ENCODE measurements around the gene RPH3AL.
"Not testable (repeated sequence)": the region's sequence is repeated elsewhere in the genome, so short reads cannot be mapped to it uniquely, and the experiment has no call there.

Gene RPH3AL

GRCh38 chr17:315399-315798 lies 37.2 kb downstream of the RPH3AL start:
- not testable (repeated sequence) for DNase-seq

- not testable (repeated sequence) for DNase-seq
These were observed 38.0 kb downstream of the RPH3AL start for GRCh38 chr17:314614-314944.

- no peak for DNase-seq
These were observed 38.5 kb downstream of the RPH3AL start for GRCh38 chr17:313911-314613.

- DNase-seq = no peak
These were observed 39.4 kb downstream of the RPH3AL start for GRCh38 chr17:313231-313630.

DNA sequence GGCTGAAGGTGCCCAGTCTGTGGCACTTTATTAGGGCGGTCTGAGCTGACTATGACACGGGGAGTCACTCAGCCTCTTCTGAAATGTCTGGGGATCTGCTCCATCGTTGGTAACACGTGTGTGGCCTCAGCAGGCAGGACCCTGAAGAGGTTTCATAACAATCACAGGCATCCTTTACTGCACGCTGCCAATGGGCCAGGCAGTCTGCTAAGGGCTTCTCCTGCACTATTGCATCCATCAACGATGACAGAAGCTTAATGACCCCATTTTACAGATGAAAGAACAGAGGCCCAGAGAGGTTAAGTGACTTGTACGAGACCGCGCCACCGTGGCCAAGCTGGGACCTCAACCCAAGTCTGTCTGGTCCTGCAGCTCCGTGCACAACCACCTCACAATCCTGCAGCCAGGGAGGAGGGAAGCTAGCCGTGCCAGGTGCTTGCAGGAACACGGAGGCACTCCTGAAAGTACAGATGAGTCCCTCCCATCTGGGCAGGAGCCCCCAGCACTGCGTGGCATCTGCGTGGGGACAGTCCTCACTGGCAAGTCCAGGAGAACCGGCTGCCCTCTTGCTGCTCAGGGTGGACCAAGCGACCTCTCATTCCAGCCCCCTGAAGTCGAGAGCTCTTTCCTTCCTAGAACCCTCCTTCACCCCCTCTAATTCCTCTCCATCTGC lies 40.0 kb downstream of the RPH3AL start:
- DNase-seq = no peak

GRCh38 chr17:311119-311782 lies 41.4 kb downstream of the RPH3AL start:
- DNase-seq = no peak

GRCh38 chr17:310111-311010 lies 42.2 kb downstream of the RPH3AL start:
- DNase-seq = no peak

DNA sequence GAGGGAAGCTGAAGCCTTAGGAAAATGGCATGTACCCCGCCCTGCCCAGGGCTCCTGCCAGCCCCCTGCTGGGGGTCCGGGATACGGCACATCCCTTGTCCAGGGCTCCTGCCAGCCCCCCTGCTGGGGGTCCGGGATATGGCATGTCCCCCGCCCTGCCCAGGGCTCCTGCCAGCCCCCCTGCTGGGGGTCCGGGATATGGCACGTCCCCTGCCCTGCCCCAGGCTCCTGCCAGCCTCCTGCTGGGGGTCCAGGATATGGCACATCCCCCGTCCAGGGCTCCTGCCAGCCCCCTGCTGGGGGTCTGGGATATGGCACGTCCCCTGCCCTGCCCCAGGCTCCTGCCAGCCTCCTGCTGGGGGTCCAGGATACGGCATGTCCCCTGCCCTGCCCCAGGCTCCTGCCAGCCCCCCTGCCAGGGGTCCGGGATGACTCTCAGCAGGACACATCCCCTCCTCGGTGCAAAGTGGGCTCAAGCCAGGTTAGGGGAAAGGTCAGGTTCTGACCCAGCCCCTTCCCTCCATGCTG lies 43.2 kb downstream of the RPH3AL start:
- no peak for DNase-seq

DNA sequence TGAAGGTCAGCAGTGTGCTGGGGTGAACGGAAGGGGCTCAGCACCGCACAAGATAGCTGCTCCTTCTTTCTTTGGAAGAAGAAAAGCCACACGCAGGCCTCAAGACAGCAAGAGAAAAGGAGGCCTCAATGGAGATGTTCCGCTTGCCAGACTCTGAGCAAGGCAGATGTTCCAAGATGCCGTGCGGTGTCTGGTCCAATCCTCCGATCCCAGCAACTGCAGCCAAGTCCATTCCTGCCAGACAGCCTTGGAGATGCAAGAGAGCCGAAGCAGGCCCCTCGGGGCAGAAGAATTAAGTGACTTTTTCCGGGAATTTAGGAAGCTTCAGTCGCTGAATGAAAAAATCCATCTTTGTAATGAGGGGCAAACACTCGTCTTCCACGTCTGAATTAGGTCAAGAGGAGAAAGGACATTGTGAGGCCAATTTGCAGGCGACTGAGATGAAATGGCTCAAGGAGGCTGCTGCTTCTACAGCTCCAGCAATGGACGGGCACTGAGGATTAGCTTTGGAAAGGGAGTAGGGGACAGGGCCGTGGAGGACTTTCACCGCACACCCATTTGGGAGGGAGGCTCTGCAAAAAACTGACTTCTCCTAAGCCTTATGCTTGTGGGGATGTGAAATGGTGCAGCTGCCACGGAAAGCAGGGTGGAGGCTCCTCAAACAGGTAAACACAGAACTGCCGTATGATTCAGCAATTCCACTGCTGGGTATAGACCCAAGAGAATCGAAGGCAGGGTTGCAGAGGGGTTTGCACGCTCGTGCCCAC lies 44.7 kb downstream of the RPH3AL start:
- DNase-seq = no peak

GRCh38 chr17:307295-307691 lies 45.3 kb downstream of the RPH3AL start:
- no peak for DNase-seq

DNA sequence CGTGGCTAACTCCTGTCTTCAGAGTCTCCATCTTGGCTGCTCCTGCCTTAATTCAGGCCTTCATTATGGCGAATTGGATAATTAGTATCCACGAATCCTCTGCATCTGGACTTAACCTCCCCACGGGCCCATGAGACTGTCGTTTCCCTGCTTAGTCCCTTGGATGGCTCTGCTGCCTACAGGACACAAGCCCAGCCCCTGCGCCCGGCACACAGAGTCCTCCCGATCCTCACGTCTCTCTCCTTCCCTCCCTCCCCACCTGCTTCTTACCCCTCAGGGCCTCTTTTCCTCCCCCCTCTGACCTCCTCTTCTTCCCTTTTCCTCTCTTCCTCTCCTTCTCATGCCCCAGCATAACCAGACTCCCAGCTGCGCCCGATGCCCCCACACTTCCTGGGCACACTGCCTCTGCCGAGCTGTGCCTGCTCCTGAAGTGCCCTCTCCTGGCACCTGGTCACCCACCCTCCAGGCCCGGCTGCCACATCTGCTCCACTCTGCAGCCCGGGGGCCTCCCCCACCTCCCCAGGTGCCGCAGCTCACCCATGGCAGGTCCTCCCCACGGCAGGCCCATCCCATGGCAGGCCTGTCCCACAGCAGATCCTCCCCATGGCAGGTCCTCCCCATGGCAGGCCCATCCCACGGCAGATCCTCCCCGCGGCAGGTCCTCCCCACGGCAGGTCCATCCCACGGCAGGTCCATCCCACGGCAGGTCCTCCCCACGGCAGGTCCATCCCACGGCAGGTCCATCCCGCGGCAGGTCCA lies 45.9 kb downstream of the RPH3AL start:
- no peak for DNase-seq

DNA sequence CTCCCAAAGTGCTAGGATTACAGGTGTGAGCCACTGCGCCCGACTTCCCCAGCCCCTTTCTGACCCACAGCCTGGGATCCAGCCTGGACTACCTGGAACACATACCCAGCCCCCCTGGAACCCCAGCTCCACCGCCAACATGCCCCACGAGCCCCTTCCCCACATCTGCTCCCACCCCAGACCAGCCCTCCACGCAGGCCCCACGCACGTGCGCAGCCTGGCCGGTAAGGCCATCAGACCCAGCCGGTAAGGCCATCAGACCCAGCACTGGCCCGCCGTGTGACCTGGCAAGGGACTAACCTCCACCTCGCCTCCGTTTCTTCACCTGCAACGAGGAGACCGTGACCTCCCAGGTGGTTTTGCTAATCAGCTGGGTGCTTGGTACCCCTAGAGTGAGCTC lies 46.5 kb downstream of the RPH3AL start:
- no peak for DNase-seq

DNA sequence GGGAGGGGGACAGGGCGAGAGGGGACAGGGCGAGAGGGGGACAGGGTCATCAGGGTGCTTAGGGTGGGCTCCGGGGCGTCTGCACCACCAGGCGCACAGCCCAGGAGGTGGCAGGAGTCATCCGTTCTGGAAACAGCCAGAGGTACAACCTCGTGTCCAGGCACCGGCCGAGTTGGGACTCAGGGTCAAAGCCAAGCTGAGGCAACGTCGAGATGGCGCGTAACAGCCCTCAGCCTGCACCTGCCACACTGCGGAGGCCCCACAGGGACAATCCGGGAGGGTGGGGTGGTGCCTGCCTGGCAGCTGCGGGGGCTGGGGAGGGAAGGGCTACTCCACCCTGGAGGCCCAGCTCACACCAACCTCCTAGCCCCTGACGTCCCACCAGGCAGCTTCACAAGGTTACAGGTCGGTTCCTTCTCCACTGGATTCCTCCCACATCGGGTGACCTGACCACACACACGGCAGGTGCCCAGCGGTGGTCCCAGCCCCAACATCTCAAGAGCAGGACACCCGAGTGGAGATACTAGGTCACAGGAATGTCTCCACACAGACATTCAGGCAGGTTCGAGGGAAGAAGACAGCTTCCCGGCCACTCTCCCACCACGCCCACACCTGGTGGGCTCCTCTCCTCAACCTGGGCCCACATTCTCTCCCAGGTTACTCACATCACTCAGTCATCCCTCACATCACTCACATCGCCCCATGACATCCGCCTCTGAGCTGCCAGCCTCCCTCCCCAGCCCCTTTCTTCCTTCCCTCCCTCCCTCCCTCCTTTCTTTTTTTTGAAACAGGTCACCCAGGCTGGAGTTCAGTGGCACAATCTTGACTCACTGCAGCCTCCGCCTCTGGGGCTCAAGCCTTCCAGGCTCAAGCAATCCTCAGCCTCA lies 47.3 kb downstream of the RPH3AL start:
- DNase-seq = no peak

DNA sequence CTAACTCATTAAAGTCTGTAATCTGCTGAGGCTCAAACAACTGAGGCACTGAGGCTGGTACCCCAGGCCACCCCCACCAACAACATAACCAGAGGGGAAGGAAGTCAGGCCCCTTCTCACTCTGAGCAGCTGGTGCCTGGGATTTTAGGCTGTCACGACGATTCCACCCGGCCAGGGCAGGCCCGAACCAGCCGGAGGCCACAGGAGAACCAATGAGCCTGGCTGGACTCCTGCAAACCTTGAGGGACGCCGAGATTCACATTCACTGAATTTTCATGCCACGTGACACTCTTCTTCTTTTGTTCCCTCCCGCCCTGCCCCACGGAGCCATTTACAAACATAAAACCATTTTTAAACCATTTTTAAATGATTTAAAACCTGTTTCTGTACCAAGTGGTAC lies 48.1 kb downstream of the RPH3AL start:
- DNase-seq = no peak

GRCh38 chr17:303168-303567 lies 49.4 kb downstream of the RPH3AL start:
- no peak for DNase-seq

- no peak for DNase-seq
These were observed 50.3 kb downstream of the RPH3AL start for GRCh38 chr17:302300-302698.

DNA sequence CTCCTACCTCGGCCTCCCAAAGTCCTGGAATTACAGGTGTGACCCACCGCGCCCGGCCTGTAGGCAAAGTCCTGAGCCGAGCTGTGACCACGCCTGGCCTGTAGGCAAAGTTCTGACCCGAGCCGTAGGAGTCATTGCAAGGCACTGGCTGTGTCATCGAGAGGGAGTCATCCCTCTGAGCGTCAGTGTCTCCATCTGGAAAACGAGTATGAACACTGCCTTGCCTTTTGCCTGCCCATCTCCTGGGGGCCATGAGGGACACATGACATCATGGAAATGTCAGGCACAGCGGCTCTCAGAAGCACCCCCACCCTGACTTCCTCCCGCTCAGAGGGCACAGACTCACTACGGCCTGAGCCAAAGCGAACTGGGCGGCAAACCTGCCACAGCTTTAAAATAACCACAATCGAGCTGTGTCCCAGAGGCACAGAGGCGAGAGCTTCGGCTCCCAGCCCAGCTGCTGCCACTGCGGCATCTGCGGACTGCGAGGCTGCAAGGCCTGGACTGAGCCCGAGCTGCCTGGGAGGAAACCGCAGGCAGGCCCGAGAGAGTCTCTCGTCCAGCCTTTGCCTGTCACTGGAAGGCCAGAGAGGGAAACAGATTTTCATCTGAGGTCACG lies 50.8 kb downstream of the RPH3AL start:
- no peak for DNase-seq

- DNase-seq = no peak
These were observed 51.7 kb downstream of the RPH3AL start for GRCh38 chr17:300881-301280.

DNA sequence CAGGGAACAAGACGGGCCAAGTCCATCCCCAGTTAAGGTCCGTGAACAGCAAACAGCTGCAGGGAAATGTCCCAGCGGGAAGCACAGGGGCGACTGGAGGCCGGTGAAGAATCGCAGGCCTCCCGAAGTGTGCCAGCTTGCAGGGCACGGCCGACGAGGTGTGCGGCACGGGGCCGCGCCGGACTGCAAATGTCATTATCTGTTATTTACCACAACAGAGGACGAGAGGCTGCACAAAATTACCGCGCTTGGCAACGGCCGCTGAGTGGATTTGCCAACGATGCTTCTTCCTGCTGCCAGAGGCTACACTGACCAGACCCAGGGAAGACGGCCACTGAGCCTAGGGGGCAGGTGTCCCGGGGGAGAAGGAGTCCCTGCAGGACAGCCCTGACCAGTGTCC lies 53.1 kb downstream of the RPH3AL start:
- no peak for DNase-seq

All from NCI-H1694 (cell line).